ENCODE results near the gene CSMD2. TPM values are rescaled to one million over a fixed set of nuclear protein-coding genes. Genes with fewer than 3 reads are reported as not detected.

Gene CSMD2
- total RNA-seq, 1 experiment from 2014 or later: not detected

DNA sequence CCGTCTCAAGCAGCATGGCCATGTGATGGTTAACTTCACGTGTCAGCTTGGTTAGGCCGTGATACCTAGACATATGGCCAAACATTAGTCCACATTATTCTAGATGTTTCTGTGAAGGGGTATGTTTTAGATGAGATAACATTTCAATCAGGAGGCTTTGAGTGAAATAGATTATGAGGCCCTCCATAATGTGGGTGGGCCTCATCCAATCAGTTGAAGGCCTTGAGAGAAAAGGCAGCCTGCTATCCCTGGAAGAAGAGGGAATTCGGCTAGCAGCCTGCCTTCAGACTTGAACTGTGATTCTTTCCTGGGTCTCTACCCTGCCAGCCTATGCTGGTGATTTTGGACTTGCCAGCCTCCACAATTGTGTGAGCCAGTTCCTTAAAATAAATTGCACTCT lies 602.5 kb downstream of the CSMD2 start:
- POLR2A ChIA-PET (ENCODE audit: unreplicated experiment): no interaction called here
- H3K4me1 ChIP-seq (replicated peaks; ENCODE audit: insufficient read depth): no peaks in the 10 kb centered on the region
- intact Hi-C loops (cut with micrococcal nuclease; ENCODE audit: unreplicated experiment): no loop called here
- no peaks in the 10 kb centered on the region for H4K20me1 ChIP-seq (ENCODE audit: insufficient read depth)
- no peaks in the 10 kb centered on the region for H3K9me3 ChIP-seq (ENCODE audit: insufficient read depth, low read depth)
- H2AFZ ChIP-seq: no peak overlapping the region
- DNase-seq: no peak
- no TSS peak for BruUV-seq (replicated peaks)
- no peaks in the 10 kb centered on the region for H3K36me3 ChIP-seq (ENCODE audit: low read depth)
- H3K9me2 ChIP-seq (ENCODE audit: insufficient read depth): no peaks in the 10 kb centered on the region
- CTCF ChIA-PET: no interaction called here
- no peaks in the 10 kb centered on the region for H3K79me2 ChIP-seq (ENCODE audit: low read depth)
- H3K27me3 ChIP-seq (ENCODE audit: insufficient read depth, low read depth): peaks cover 63% of the 10 kb centered on the region
- TF ChIP-seq, protein P1, sequence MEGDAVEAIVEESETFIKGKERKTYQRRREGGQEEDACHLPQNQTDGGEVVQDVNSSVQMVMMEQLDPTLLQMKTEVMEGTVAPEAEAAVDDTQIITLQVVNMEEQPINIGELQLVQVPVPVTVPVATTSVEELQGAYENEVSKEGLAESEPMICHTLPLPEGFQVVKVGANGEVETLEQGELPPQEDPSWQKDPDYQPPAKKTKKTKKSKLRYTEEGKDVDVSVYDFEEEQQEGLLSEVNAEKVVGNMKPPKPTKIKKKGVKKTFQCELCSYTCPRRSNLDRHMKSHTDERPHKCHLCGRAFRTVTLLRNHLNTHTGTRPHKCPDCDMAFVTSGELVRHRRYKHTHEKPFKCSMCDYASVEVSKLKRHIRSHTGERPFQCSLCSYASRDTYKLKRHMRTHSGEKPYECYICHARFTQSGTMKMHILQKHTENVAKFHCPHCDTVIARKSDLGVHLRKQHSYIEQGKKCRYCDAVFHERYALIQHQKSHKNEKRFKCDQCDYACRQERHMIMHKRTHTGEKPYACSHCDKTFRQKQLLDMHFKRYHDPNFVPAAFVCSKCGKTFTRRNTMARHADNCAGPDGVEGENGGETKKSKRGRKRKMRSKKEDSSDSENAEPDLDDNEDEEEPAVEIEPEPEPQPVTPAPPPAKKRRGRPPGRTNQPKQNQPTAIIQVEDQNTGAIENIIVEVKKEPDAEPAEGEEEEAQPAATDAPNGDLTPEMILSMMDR (conservative IDR thresholded peaks at IDR 0.05): no peak
- no peak for TF ChIP-seq EZH2 (IDR thresholded peaks at IDR 0.05; ENCODE audit: low read depth)
- H3K4me2 ChIP-seq: no peak overlapping the region
- H3F3A ChIP-seq (ENCODE audit: insufficient read depth, low read depth): no peaks in the 10 kb centered on the region
- no peak overlapping the region for H3K4me3 ChIP-seq
- H3K27ac ChIP-seq: no peak overlapping the region

DNA sequence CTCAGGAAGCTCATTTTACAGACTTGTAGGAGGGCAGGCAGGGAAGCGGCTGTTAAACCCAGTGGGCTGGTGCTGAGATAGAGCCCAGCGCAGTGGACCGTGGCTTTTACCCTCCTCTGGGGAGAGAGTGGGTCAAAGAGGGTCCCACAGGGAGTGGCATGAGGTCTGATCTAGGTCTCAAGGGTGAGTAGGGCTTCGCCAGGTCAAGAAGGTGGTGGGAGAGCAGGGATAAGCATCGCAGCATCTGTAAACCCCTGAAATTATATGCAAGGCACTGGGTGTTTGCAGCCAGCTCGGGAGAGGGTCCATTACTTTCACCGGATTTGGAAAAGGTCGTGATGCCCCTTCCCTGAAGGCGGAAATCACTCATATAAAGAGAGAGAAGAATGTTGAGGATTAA lies 603.5 kb downstream of the CSMD2 start:
- H3K4me1 ChIP-seq (replicated peaks; ENCODE audit: insufficient read depth): no peaks in the 10 kb centered on the region
- TF ChIP-seq, protein P1 (conservative IDR thresholded peaks at IDR 0.05): no peak
- H3K9me2 ChIP-seq (ENCODE audit: insufficient read depth): no peaks in the 10 kb centered on the region
- H3K27ac ChIP-seq: no peak overlapping the region
- H3F3A ChIP-seq (ENCODE audit: insufficient read depth, low read depth): no peaks in the 10 kb centered on the region
- DNase-seq: no peak
- H4K20me1 ChIP-seq (ENCODE audit: insufficient read depth): no peaks in the 10 kb centered on the region
- no peaks in the 10 kb centered on the region for H3K79me2 ChIP-seq (ENCODE audit: low read depth)
- no peak overlapping the region for H3K4me2 ChIP-seq
- POLR2A ChIA-PET (ENCODE audit: unreplicated experiment): interaction anchor here (0.7 kb wide), 1 partner anchor 57 kb away, joined by 9 read pairs; no protein-coding TSS in a partner anchor
- no peaks in the 10 kb centered on the region for H3K36me3 ChIP-seq (ENCODE audit: low read depth)
- no peak overlapping the region for H2AFZ ChIP-seq
- H3K4me3 ChIP-seq: no peak overlapping the region
- CTCF ChIA-PET: no interaction called here
- no peaks in the 10 kb centered on the region for H3K9me3 ChIP-seq (ENCODE audit: insufficient read depth, low read depth)
- H3K27me3 ChIP-seq (ENCODE audit: insufficient read depth, low read depth): peaks cover 73% of the 10 kb centered on the region
- intact Hi-C loops (cut with micrococcal nuclease; ENCODE audit: unreplicated experiment): no loop called here
- BruUV-seq (replicated peaks): no TSS peak

DNA sequence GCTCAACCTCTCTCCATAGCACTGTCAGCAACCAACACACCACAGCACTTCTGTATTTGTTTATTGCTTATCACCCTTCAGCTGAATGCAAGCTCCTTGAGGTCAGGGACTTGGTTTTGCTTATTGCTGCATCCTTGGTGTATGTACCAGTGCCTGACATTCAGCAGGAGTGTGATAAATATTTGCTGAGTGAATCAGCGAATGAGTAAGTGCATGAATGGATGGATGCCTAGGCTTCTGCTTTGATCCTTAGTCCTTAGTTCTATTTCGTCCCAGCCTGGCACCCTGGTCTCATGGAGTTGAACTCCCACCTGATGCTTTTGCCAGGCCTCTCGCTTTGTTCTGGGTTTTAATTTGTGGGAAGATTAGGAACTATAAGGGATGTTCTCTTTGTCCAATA lies 604.4 kb downstream of the CSMD2 start:
- Histone ChIP-seq H4K20me1 (ENCODE audit: insufficient read depth) (no peaks in the 10 kb centered on the region), H3K27me3 (ENCODE audit: insufficient read depth, low read depth) (peaks cover 77% of the 10 kb centered on the region), H3K9me2 (ENCODE audit: insufficient read depth) (no peaks in the 10 kb centered on the region), H3K4me1 (replicated peaks; ENCODE audit: insufficient read depth) (no peaks in the 10 kb centered on the region), H2AFZ (no peak overlapping the region), H3K4me2 (no peak overlapping the region), H3F3A (ENCODE audit: insufficient read depth, low read depth) (no peaks in the 10 kb centered on the region), H3K36me3 (ENCODE audit: low read depth) (no peaks in the 10 kb centered on the region), H3K27ac (no peak overlapping the region), H3K79me2 (ENCODE audit: low read depth) (no peaks in the 10 kb centered on the region), H3K9me3 (ENCODE audit: insufficient read depth, low read depth) (no peaks in the 10 kb centered on the region), H3K4me3 (no peak overlapping the region)
- no peak for DNase-seq
- intact Hi-C loops (cut with micrococcal nuclease; ENCODE audit: unreplicated experiment): no loop called here
- ChIA-PET CTCF (no interaction called here), POLR2A (ENCODE audit: unreplicated experiment) (no interaction called here)
- TF ChIP-seq, protein P1 (conservative IDR thresholded peaks at IDR 0.05): no peak
- no TSS peak for BruUV-seq (replicated peaks)

Data from PC-9 (cell line).